Testis (tissue), 2 donors: Measurements from ENCODE around the gene SBK2.

Experiments
- POLR2A ChIP-seq: fragments of 450-650 bp; IDR thresholded peaks from one replicate; pipeline ENCODE4 v1.6.1; 2017; ENCODE audit warnings: antibody characterized with exemption, mild to moderate bottlenecking, moderate library complexity
- TF ChIP-seq, protein P1 (sequence below), 3 experiments: fragments of 450-650 bp in 2 of 3; fragments of 200-600 bp in 1 of 3; sonication (generic) in 1 of 3; IDR thresholded peaks; one replicate each; pipeline ENCODE4 v1.5.1; 2016 to 2019; ENCODE audit warnings: antibody characterized with exemption in 3 of 3, mild to moderate bottlenecking in 2 of 3, moderate library complexity in 1 of 3

GRCh38 chr19:55539090-55539984 lies 2.4 kb upstream of the SBK2 start:
- TF ChIP-seq, protein P1, sequence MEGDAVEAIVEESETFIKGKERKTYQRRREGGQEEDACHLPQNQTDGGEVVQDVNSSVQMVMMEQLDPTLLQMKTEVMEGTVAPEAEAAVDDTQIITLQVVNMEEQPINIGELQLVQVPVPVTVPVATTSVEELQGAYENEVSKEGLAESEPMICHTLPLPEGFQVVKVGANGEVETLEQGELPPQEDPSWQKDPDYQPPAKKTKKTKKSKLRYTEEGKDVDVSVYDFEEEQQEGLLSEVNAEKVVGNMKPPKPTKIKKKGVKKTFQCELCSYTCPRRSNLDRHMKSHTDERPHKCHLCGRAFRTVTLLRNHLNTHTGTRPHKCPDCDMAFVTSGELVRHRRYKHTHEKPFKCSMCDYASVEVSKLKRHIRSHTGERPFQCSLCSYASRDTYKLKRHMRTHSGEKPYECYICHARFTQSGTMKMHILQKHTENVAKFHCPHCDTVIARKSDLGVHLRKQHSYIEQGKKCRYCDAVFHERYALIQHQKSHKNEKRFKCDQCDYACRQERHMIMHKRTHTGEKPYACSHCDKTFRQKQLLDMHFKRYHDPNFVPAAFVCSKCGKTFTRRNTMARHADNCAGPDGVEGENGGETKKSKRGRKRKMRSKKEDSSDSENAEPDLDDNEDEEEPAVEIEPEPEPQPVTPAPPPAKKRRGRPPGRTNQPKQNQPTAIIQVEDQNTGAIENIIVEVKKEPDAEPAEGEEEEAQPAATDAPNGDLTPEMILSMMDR (IDR thresholded peaks at IDR 0.05), result no peak
- no peak for TF ChIP-seq POLR2A
